Thyroid gland (tissue), 4 donors: ENCODE results near the gene AADAT.

Experiments used
- POLR2A ChIP-seq, 2 donors: fragments of 450-650 bp; IDR thresholded peaks; one replicate each; pipeline ENCODE4 v1.6.1; 2017; ENCODE audit warnings: antibody characterized with exemption in 2 of 2, mild to moderate bottlenecking in 2 of 2, moderate library complexity in 1 of 2
- TF ChIP-seq, protein P1 (sequence below), 6 experiments: fragments of 200-600 bp in 3 of 6; fragments of 450-650 bp in 3 of 6; sonication (generic) in 3 of 6; IDR thresholded peaks; one replicate each; pipeline ENCODE4 v1.5.1; 2016 to 2019; ENCODE audit warnings: antibody characterized with exemption in 6 of 6, mild to moderate bottlenecking in 2 of 6, inconsistent platforms in 1 of 6, moderate library complexity in 1 of 6

GRCh38 chr4:170051402-170051801 is 38.4 kb downstream of the AADAT start:
- no peak for TF ChIP-seq POLR2A (IDR thresholded peaks at IDR 0.05)
- TF ChIP-seq, protein P1, sequence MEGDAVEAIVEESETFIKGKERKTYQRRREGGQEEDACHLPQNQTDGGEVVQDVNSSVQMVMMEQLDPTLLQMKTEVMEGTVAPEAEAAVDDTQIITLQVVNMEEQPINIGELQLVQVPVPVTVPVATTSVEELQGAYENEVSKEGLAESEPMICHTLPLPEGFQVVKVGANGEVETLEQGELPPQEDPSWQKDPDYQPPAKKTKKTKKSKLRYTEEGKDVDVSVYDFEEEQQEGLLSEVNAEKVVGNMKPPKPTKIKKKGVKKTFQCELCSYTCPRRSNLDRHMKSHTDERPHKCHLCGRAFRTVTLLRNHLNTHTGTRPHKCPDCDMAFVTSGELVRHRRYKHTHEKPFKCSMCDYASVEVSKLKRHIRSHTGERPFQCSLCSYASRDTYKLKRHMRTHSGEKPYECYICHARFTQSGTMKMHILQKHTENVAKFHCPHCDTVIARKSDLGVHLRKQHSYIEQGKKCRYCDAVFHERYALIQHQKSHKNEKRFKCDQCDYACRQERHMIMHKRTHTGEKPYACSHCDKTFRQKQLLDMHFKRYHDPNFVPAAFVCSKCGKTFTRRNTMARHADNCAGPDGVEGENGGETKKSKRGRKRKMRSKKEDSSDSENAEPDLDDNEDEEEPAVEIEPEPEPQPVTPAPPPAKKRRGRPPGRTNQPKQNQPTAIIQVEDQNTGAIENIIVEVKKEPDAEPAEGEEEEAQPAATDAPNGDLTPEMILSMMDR (IDR thresholded peaks at IDR 0.05) = no peak
